ENCODE data around the gene G6PC1.

DNA sequence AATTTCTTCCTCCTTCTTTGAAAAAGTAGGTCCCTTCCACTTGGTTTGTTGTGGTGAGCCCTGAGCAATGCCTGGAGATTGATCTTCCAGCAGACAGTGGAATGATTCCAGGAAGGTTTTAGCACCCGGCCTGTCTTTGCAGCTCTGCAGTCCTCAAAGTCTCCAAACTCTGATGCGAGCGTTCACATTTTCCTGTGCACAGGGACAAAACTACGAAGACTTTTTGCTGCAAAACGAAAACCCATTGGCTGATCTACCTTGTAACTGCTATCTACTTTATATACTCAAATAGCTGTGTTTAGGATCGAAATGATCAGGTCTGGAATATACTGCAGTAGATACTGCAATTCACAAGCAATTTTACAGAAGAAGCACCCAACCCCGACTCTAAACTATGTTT, 21.7 kb downstream of the G6PC1 start:
- TF ChIP-seq, protein P1, sequence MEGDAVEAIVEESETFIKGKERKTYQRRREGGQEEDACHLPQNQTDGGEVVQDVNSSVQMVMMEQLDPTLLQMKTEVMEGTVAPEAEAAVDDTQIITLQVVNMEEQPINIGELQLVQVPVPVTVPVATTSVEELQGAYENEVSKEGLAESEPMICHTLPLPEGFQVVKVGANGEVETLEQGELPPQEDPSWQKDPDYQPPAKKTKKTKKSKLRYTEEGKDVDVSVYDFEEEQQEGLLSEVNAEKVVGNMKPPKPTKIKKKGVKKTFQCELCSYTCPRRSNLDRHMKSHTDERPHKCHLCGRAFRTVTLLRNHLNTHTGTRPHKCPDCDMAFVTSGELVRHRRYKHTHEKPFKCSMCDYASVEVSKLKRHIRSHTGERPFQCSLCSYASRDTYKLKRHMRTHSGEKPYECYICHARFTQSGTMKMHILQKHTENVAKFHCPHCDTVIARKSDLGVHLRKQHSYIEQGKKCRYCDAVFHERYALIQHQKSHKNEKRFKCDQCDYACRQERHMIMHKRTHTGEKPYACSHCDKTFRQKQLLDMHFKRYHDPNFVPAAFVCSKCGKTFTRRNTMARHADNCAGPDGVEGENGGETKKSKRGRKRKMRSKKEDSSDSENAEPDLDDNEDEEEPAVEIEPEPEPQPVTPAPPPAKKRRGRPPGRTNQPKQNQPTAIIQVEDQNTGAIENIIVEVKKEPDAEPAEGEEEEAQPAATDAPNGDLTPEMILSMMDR (IDR thresholded peaks at IDR 0.05; ENCODE audit: low read depth, low read length) = no peak
- no peak for TF ChIP-seq EZH2phosphoT487 (IDR thresholded peaks at IDR 0.05; ENCODE audit: low read depth)

Measured in OCI-LY3 (cell line).